COR-L47 (cell line): ENCODE results near the gene ZFAND3.

Source experiments
- DNase-seq: peaks from one replicate; lab custom pipeline; 2025; lab: John Stamatoyannopoulos, UW

The ZFAND3 gene

DNA sequence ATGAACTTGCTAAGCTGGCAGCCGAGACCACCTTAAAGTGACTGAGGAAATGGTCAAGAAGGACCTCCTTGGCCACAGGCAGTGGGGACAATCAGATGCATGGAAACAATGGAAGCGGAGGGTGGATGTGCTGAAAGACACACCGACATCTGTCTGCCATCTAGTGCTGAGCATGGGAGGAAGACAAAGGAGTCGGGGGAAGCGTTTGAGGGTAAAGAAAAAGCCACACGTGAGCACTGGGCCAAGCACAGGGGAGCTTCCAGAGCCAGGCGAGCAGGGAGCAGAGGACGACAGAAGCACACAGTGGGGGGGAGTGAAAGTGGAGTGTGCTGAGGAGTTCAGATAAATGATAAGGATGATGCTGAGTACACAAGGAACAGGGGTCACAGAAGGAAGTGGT lies 367.8 kb downstream of the ZFAND3 start:
- DNase-seq: no peak

DNA sequence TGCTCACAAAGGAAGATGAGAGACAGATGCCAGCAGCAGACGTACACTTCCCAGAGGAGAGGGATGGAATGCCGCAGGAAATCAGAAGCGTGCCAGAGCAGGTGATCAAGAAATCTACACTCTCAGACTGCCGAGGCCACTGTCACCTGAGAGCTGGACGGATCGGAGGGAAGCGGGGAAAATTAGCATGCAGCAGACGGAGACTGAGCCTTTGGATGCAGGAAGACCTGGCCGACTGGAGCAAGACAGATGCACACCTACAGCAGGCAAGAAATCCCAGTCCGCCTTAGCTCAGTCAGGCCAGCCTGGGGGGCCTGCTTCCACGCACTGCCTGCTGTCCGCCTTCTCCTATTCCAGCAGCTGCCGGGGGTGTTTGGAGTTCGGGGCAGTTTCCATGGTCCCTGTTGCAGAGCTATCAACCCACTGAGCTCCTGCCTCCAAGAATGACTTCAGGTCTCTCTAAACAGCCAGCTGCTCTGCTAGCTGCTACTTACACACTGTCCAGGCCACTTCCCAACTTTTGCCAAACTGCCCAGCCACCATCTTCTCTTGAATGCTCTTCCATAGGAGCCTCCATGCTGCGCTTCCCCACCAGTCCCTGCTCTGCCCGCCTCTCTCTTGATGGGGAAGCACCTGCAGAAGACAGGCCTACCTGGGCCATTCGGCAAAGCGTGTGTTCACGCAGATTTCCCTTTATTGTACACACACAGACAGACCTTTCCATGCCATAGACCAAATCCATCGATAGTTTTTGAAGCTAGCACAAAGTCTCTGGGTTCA lies 368.5 kb downstream of the ZFAND3 start:
- DNase-seq: no peak

DNA sequence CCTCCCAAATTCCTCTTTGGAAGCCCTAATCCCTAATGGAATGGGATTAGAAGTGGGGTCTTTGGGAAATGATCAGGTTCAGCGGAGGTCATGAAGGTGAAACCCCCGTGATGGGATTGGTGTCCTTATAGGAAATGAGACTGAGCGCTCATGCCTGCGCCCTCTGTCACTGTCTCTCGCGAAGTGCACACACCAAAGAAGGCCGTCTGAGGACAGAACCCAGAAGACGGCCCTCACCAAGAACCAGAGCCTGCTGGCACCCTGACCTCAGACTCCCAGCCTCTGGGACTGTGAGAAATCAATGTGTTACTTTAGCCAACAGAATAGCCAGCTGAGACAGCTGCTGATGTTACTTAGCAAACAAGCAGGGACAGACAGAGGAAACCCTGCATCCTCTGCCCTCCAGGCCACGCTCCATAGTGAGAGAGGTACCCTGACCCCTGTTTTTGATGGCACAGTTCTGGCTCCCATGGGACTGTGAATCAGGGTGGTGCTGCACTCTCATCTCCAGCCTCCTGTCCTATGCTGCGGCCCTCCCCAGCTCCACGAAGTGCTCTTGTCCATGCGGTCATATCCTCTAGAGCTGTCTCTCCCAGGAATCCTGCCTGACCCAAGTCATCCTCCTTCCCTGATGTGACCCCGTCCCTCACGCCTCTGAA lies 369.3 kb downstream of the ZFAND3 start:
- no peak for DNase-seq

GRCh38 chr6:38191418-38191817 lies 371.9 kb downstream of the ZFAND3 start:
- DNase-seq: no peak

DNA sequence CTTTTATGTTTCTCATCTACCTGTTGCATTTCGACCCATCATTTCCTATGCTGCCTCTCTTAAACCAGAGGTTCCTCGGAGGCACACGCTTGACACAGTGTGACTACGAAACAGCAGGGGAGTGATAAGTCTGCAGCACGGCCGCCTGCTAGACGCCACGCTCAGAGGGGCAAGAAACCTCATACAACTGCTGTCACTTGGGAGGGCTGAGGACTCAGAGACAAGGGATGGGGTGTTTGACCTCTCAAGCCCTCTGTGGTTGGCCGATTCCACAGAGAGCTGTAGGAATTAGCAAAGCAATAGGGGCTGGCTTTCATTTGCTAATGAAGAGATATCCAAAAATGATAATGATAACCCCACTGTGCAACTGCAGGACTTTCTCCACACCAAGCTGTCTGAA lies 372.5 kb downstream of the ZFAND3 start:
- no peak for DNase-seq

- DNase-seq: no peak
These were observed 373.0 kb downstream of the ZFAND3 start for GRCh38 chr6:38192487-38192886.

GRCh38 chr6:38193051-38193450 lies 373.5 kb downstream of the ZFAND3 start:
- no peak for DNase-seq

- DNase-seq: peak; percentile 77
These were observed 374.2 kb downstream of the ZFAND3 start for GRCh38 chr6:38193481-38194281.

- DNase-seq: no peak
These were observed 374.7 kb downstream of the ZFAND3 start for GRCh38 chr6:38194282-38194572.

- DNase-seq: no peak
These were observed 375.1 kb downstream of the ZFAND3 start for GRCh38 chr6:38194589-38194988.

DNA sequence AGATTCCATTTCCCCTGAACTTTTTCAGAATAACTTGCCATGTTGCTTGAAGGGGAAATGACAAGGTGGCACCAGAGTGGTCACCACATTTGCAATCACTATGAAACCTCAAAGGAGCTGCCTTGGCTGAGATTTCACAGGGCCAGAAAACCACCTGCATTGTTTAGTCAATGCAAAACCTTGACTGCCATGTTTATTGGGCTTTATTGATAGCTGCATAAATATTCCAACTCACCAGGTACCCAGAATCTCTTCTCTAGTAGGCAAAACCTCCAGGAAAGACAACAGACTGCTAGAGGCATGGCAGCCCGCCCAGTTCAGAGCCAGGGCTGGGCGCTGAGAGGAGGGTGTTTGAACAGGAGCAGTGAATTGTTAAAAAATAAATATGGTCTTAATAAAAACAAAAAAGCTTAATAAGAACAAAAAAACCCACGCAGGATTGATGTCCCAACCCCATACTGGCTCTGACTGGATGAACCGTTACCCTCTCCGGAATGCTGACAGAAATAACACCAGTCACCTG lies 375.6 kb downstream of the ZFAND3 start:
- DNase-seq: peak; percentile 19

DNA sequence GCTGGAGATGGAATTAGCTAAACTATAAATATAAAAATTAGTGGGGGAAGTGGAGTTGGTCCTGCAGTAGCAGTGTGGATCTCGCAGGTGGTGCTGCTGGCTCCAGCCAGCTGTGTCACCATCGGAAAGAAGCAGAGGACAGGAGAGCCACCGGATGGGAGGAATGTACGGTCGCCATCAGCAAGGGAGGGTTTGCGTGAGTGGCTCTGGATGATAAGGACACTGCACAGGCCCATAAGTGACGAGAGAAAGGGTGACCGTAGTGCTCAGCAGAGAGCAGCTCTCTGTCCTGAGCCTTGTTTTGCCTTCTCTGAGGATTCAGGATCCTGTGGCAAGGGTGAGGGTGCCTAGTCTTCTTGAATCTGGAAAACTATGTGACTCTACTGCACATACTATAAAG lies 378.7 kb downstream of the ZFAND3 start:
- no peak for DNase-seq
